ENCODE data around the gene GGCT.

- no peak for TF ChIP-seq CTCF (IDR thresholded peaks at IDR 0.05 in 4 of 5, conservative IDR thresholded peaks at IDR 0.05 in 1 of 5)
- no peak for TF ChIP-seq POLR2A (IDR thresholded peaks at IDR 0.05)
Measured at GRCh38 chr7:30472081-30472783, 32.4 kb downstream of the GGCT start.

All from gastrocnemius medialis (tissue), 4 donors.